HepG2 (cell line): Measurements from ENCODE around the gene ELF2. TPM values are rescaled to one million over a fixed set of nuclear protein-coding genes. Genes with fewer than 3 reads are reported as not detected.

Source experiments
- ATM ChIP-seq: fragments of 450-650 bp; IDR thresholded peaks from 2 replicates; pipeline ENCODE4 v1.7.1; 2017; ENCODE audit warnings: mild to moderate bottlenecking, borderline replicate concordance
- EED ChIP-seq: sonication (generic); formaldehyde crosslinking; IDR thresholded peaks from 2 replicates; pipeline ENCODE4 v1.5.0; 2020; ENCODE audit warnings: mild to moderate bottlenecking, missing genetic modification reagents
- MED13 ChIP-seq: sonication (generic); formaldehyde crosslinking; IDR thresholded peaks from 2 replicates; pipeline ENCODE4 v1.5.0; 2020; ENCODE audit warnings: missing genetic modification reagents
- POLR2A ChIP-seq, 2 experiments: IDR thresholded peaks; 2 replicates each; pipeline ENCODE4 v1.6.1; 2011; ENCODE audit warnings: low read depth in 2 of 2, low read length in 2 of 2, mild to moderate bottlenecking in 1 of 2, moderate library complexity in 1 of 2; ENCODE audit not compliant: insufficient read depth in 1 of 2
- SRF ChIP-seq: IDR thresholded peaks from 2 replicates; pipeline ENCODE4 v1.6.1; 2011; ENCODE audit warnings: mild to moderate bottlenecking, low read depth, low read length, moderate library complexity
- YEATS4 ChIP-seq: sonication (generic); formaldehyde crosslinking; IDR thresholded peaks from 2 replicates; pipeline ENCODE4 v1.4.0; 2020; ENCODE audit warnings: missing genetic modification reagents, borderline replicate concordance
- ZFP36L1 ChIP-seq: sonication (generic); formaldehyde crosslinking; IDR thresholded peaks from 2 replicates; pipeline ENCODE4 v1.8.0; 2022; ENCODE audit warnings: mild to moderate bottlenecking, missing genetic modification reagents, moderate library complexity
- ZNF331 ChIP-seq: sonication (generic); formaldehyde crosslinking; IDR thresholded peaks from 2 replicates; pipeline ENCODE4 v1.4.0; 2020; ENCODE audit warnings: missing genetic modification reagents
- ZNF670 ChIP-seq: sonication (generic); formaldehyde crosslinking; IDR thresholded peaks from 2 replicates; pipeline ENCODE4 v1.8.0; 2022; ENCODE audit warnings: mild to moderate bottlenecking, missing genetic modification reagents, borderline replicate concordance
- ZNF720 ChIP-seq: sonication (generic); formaldehyde crosslinking; IDR thresholded peaks from 2 replicates; pipeline ENCODE4 v1.4.0; 2020; ENCODE audit warnings: missing genetic modification reagents
- ZNF772 ChIP-seq: sonication (generic); formaldehyde crosslinking; IDR thresholded peaks from 2 replicates; pipeline ENCODE4 v1.5.0; 2020; ENCODE audit warnings: mild to moderate bottlenecking, missing genetic modification reagents
- polyA plus RNA-seq, 8 experiments: library from polyadenylated mRNA; depleted of rRNA in 3 of 8; stranded (reverse) in 7 of 8; unstranded in 1 of 8; fragments of >200 nt; fragmentation: Illumina TruSeq in 4 of 8; extraction: Trizol in 4 of 8; gene quantifications; 2 replicates each; pipeline versions ENCODE4 v1.2.1 to v1.2.3, GENCODE V29; 2011 to 2016; ENCODE audit warnings: low read depth in 4 of 8, missing spikeins in 1 of 8, mixed read lengths in 1 of 8; ENCODE audit not compliant: insufficient read depth in 1 of 8
- total RNA-seq, 5 experiments: library from RNA; depleted of rRNA; stranded (reverse); fragments of >200 nt; fragmentation: Illumina TruSeq; extraction: Trizol; gene quantifications; 2 replicates each; pipeline ENCODE4 v1.2.3, GENCODE V29; 2016; ENCODE audit warnings: low read depth in 1 of 5
- TF ChIP-seq, protein P1 (sequence below): sonication (generic); formaldehyde crosslinking; IDR thresholded peaks from 2 replicates; pipeline ENCODE4 v1.5.0; 2020; ENCODE audit warnings: mild to moderate bottlenecking, missing genetic modification reagents
- TF ChIP-seq, protein P2 (sequence below): sonication (generic); formaldehyde crosslinking; IDR thresholded peaks from 2 replicates; pipeline ENCODE4 v1.4.0; 2020; ENCODE audit warnings: missing genetic modification reagents
- TF ChIP-seq, protein P3 (sequence below), 2 experiments: IDR thresholded peaks; 2 replicates each; pipeline ENCODE4 v1.6.1; 2011 to 2012; ENCODE audit warnings: low read length in 2 of 2, borderline replicate concordance in 1 of 2, low read depth in 1 of 2, mild to moderate bottlenecking in 1 of 2, moderate library complexity in 1 of 2
- TF ChIP-seq, protein P4 (sequence below): sonication (generic); formaldehyde crosslinking; IDR thresholded peaks from 2 replicates; pipeline ENCODE4 v1.5.0; 2020; ENCODE audit warnings: mild to moderate bottlenecking, missing genetic modification reagents, borderline replicate concordance

The ELF2 gene
- total and polyA plus RNA-seq, 2 of the 13 experiments (the other 11 are each of a cell fraction or from before 2014, with no cell fraction given) = 28.6 to 35.4 TPM

DNA sequence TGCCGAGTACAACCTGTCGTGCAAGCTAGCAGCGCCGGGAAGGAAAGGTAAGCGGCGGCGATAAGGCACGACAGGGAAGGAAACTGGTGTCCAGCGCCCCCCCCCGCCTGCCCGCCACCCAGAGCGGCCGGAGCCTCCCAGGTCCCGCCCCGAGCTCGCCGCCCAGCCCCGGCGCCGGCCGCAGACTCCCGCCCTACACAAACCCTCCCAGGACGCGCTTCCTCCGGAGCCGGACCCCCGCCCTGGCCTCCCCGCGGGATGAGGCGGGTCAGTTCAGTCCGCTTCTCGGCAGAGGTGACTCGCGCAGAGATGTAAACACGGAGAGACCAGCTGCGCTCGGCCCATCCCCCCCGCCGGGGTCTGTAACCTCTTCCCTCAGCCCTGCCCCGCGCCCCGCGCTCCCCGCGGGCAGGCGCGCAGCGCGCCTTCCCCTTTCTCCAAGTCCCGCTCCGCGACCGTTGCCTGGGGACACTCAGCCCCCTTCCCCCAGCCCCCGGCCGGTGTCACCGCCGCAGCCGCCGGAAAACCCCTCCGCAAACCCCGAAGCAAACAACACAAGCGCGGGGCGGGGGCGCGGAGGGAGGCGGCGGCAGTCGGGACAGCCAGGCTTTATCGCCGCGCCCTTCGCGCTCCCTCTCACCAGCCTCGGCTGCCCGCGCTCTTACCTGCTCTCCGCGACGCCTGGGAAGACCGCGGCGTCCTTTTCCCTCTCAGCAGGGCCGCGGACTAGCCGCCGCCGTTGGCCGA, 543 bp downstream of the ELF2 start (continued):
- TF ChIP-seq ZNF772 (CRISPR knock-in tag) (no peak), ZNF331 (CRISPR knock-in tag) (no peak), EED (no peak), ZNF670 (CRISPR knock-in tag) (no peak), SRF (no peak), MED13 (no peak), ZFP36L1 (0 out of 2 replicates have a peak, but pooled peaks have one; percentile 46), YEATS4 (peak; percentile 65), ATM (no peak), POLR2A (IDR thresholded peaks at IDR 0.05; ENCODE audit: insufficient read depth in 1 of 2, low read depth in 2 of 2, low read length in 2 of 2) (0 out of 4 replicates have a peak, but pooled peaks have one; percentile 15 to 19), ZNF720 (CRISPR knock-in tag) (no peak)
- TF ChIP-seq, protein P1, sequence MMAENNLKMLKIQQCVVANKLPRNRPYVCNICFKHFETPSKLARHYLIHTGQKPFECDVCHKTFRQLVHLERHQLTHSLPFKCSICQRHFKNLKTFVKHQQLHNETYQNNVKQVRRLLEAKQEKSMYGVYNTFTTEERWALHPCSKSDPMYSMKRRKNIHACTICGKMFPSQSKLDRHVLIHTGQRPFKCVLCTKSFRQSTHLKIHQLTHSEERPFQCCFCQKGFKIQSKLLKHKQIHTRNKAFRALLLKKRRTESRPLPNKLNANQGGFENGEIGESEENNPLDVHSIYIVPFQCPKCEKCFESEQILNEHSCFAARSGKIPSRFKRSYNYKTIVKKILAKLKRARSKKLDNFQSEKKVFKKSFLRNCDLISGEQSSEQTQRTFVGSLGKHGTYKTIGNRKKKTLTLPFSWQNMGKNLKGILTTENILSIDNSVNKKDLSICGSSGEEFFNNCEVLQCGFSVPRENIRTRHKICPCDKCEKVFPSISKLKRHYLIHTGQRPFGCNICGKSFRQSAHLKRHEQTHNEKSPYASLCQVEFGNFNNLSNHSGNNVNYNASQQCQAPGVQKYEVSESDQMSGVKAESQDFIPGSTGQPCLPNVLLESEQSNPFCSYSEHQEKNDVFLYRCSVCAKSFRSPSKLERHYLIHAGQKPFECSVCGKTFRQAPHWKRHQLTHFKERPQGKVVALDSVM (CRISPR knock-in tag) = no peak
- TF ChIP-seq, protein P2, sequence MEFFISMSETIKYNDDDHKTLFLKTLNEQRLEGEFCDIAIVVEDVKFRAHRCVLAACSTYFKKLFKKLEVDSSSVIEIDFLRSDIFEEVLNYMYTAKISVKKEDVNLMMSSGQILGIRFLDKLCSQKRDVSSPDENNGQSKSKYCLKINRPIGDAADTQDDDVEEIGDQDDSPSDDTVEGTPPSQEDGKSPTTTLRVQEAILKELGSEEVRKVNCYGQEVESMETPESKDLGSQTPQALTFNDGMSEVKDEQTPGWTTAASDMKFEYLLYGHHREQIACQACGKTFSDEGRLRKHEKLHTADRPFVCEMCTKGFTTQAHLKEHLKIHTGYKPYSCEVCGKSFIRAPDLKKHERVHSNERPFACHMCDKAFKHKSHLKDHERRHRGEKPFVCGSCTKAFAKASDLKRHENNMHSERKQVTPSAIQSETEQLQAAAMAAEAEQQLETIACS (CRISPR knock-in tag) = no peak
- TF ChIP-seq, protein P3, sequence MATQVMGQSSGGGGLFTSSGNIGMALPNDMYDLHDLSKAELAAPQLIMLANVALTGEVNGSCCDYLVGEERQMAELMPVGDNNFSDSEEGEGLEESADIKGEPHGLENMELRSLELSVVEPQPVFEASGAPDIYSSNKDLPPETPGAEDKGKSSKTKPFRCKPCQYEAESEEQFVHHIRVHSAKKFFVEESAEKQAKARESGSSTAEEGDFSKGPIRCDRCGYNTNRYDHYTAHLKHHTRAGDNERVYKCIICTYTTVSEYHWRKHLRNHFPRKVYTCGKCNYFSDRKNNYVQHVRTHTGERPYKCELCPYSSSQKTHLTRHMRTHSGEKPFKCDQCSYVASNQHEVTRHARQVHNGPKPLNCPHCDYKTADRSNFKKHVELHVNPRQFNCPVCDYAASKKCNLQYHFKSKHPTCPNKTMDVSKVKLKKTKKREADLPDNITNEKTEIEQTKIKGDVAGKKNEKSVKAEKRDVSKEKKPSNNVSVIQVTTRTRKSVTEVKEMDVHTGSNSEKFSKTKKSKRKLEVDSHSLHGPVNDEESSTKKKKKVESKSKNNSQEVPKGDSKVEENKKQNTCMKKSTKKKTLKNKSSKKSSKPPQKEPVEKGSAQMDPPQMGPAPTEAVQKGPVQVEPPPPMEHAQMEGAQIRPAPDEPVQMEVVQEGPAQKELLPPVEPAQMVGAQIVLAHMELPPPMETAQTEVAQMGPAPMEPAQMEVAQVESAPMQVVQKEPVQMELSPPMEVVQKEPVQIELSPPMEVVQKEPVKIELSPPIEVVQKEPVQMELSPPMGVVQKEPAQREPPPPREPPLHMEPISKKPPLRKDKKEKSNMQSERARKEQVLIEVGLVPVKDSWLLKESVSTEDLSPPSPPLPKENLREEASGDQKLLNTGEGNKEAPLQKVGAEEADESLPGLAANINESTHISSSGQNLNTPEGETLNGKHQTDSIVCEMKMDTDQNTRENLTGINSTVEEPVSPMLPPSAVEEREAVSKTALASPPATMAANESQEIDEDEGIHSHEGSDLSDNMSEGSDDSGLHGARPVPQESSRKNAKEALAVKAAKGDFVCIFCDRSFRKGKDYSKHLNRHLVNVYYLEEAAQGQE (IDR thresholded peaks at IDR 0.05; ENCODE audit: borderline replicate concordance in 1 of 2, low read depth in 1 of 2, low read length in 2 of 2) = no peak
- TF ChIP-seq, protein P4, sequence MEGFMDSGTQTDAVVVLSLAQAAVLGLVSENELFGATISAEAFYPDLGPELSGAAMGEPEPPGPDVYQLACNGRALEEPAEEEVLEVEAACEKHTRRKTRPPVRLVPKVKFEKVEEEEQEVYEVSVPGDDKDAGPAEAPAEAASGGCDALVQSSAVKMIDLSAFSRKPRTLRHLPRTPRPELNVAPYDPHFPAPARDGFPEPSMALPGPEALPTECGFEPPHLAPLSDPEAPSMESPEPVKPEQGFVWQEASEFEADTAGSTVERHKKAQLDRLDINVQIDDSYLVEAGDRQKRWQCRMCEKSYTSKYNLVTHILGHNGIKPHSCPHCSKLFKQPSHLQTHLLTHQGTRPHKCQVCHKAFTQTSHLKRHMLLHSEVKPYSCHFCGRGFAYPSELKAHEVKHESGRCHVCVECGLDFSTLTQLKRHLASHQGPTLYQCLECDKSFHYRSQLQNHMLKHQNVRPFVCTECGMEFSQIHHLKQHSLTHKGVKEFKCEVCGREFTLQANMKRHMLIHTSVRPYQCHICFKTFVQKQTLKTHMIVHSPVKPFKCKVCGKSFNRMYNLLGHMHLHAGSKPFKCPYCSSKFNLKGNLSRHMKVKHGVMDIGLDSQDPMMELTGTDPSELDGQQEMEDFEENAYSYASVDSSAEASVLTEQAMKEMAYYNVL = no peak
